Fibroblast of peridontal ligament (primary cell): ENCODE results near the gene IRF9.

ENCODE experiments used
- DNase-seq: peaks from one replicate; pipeline ENCODE4 v3.0.0-alpha.2; 2010; ENCODE audit errors: extremely low read depth

IRF9 gene

GRCh38 chr14:24147761-24148428 lies 13.2 kb upstream of the IRF9 start:
- DNase-seq, result no peak

- DNase-seq, result no peak
Observed at GRCh38 chr14:24149302-24149969, 11.6 kb upstream of the IRF9 start.

GRCh38 chr14:24150061-24150460 lies 11.0 kb upstream of the IRF9 start:
- no peak for DNase-seq

- no peak for DNase-seq
Observed at GRCh38 chr14:24150567-24150966, 10.5 kb upstream of the IRF9 start.

- no peak for DNase-seq
Observed at GRCh38 chr14:24150993-24151392, 10.1 kb upstream of the IRF9 start.

GRCh38 chr14:24151404-24152080 lies 9.5 kb upstream of the IRF9 start:
- DNase-seq, result no peak

GRCh38 chr14:24155100-24155499 lies 6.0 kb upstream of the IRF9 start:
- no peak for DNase-seq

- DNase-seq, result no peak
Observed at GRCh38 chr14:24156840-24157239, 4.2 kb upstream of the IRF9 start.

GRCh38 chr14:24157331-24157730 lies 3.7 kb upstream of the IRF9 start:
- no peak for DNase-seq

GRCh38 chr14:24159777-24160498 lies 1.1 kb upstream of the IRF9 start:
- DNase-seq, result no peak

GRCh38 chr14:24160499-24160849 lies 591 bp upstream of the IRF9 start:
- DNase-seq, result no peak

- peak; percentile 16 for DNase-seq
Observed at GRCh38 chr14:24162093-24162492, 1.0 kb downstream of the IRF9 start.

- no peak for DNase-seq
Observed at GRCh38 chr14:24164518-24164991, 3.5 kb downstream of the IRF9 start.

GRCh38 chr14:24165785-24166184 lies 4.7 kb downstream of the IRF9 start:
- DNase-seq, result no peak

- DNase-seq, result no peak
Observed at GRCh38 chr14:24167469-24168114, 6.5 kb downstream of the IRF9 start.

- no peak for DNase-seq
Observed at GRCh38 chr14:24171422-24172260, 10.6 kb downstream of the IRF9 start, which contains the start of gene REC8. Gene REC8, plus strand, starts transcription at chr14:24172080. Its CDS starts 473 bp downstream, at chr14:24172553.

- DNase-seq, result no peak
Observed at GRCh38 chr14:24172261-24172860, 11.3 kb downstream of the IRF9 start.

- no peak for DNase-seq
Observed at GRCh38 chr14:24172871-24173281, 11.8 kb downstream of the IRF9 start.

- no peak for DNase-seq
Observed at GRCh38 chr14:24176599-24176998, 15.5 kb downstream of the IRF9 start.

GRCh38 chr14:24177041-24177825 lies 16.2 kb downstream of the IRF9 start:
- DNase-seq, result no peak
